IPS DF 6.9 (cell line): Measurements from ENCODE around the gene PRR5.

Experiments
- DNase-seq: peaks from one replicate; pipeline ENCODE4 v3.0.0-alpha.2; 2013; ENCODE audit warnings: low read depth, low spot score
- H3K27ac ChIP-seq: one replicate; pipeline ENCODE4 v1.5.1; 2013; ENCODE audit warnings: low read length, control low read depth
- H3K27me3 ChIP-seq: 2 replicates; pipeline ENCODE4 v1.6.1; 2013; ENCODE audit warnings: mild to moderate bottlenecking, low read length; ENCODE audit not compliant: control insufficient read depth, insufficient read depth
- H3K36me3 ChIP-seq: 2 replicates; pipeline ENCODE4 v1.6.1; 2013; ENCODE audit warnings: low read length; ENCODE audit not compliant: control insufficient read depth, insufficient read depth
- H3K4me1 ChIP-seq: 2 replicates; pipeline ENCODE4 v1.6.1; 2013; ENCODE audit warnings: low read length; ENCODE audit not compliant: control insufficient read depth, insufficient read depth
- H3K4me3 ChIP-seq: 2 replicates; pipeline ENCODE4 v1.5.1; 2013; ENCODE audit warnings: mild to moderate bottlenecking, low read length
- H3K9me3 ChIP-seq: 2 replicates; pipeline ENCODE4 v1.6.1; 2013; ENCODE audit warnings: low read length, inconsistent platforms; ENCODE audit not compliant: control insufficient read depth, insufficient read depth
- WGBS: extraction: QIAGEN DNeasy Blood & Tissue Kit; methylation state at CpG from one replicate; pipeline ENCODE4 v1.1.7; 2013; ENCODE audit warnings: mixed read lengths, missing lambda C conversion rate; ENCODE audit not compliant: insufficient read length, insufficient coverage; 5-methylcytosine and 5-hydroxymethylcytosine counted together

Gene PRR5

GRCh38 chr22:44665115-44665514 lies 36.9 kb upstream of the PRR5 start:
- WGBS, result no CpG with 5 or more reads among the region's 9 CpGs
- Histone ChIP-seq H3K27me3 (no peaks in the 10 kb centered on the region), H3K27ac (no peak overlapping the region), H3K4me3 (no peak overlapping the region), H3K4me1 (peaks cover 7% of the 10 kb centered on the region), H3K9me3 (no peaks in the 10 kb centered on the region), H3K36me3 (no peaks in the 10 kb centered on the region)
- DNase-seq, result no peak

GRCh38 chr22:44666207-44666585 lies 35.8 kb upstream of the PRR5 start:
- no peak for DNase-seq
- Histone ChIP-seq H3K4me3 (no peak overlapping the region), H3K9me3 (no peaks in the 10 kb centered on the region), H3K27ac (no peak overlapping the region), H3K36me3 (no peaks in the 10 kb centered on the region), H3K27me3 (no peaks in the 10 kb centered on the region), H3K4me1 (peaks cover 4% of the 10 kb centered on the region; the same call in 1 of the 2 replicates)
- no CpG with 5 or more reads among the region's 3 CpGs for WGBS

GRCh38 chr22:44667276-44667675 lies 34.7 kb upstream of the PRR5 start:
- H3K4me3 ChIP-seq, result no peak overlapping the region
- no peaks in the 10 kb centered on the region for H3K27me3 ChIP-seq
- no peaks in the 10 kb centered on the region for H3K36me3 ChIP-seq
- H3K27ac ChIP-seq, result no peak overlapping the region
- no peaks in the 10 kb centered on the region for H3K9me3 ChIP-seq
- WGBS, result no CpG with 5 or more reads among the region's 5 CpGs
- DNase-seq, result no peak
- no peaks in the 10 kb centered on the region for H3K4me1 ChIP-seq

- no peaks in the 10 kb centered on the region for H3K27me3 ChIP-seq
- WGBS, result no CpG with 5 or more reads among the region's 8 CpGs
Measured at GRCh38 chr22:44667829-44668189, 34.2 kb upstream of the PRR5 start.

GRCh38 chr22:44668190-44668885 lies 33.7 kb upstream of the PRR5 start:
- H3K36me3 ChIP-seq, result no peaks in the 10 kb centered on the region
- no peaks in the 10 kb centered on the region for H3K9me3 ChIP-seq
- no peaks in the 10 kb centered on the region for H3K27me3 ChIP-seq
- H3K4me1 ChIP-seq, result no peaks in the 10 kb centered on the region
- H3K27ac ChIP-seq, result no peak overlapping the region
- WGBS, result no CpG with 5 or more reads among the region's 87 CpGs
- DNase-seq, result no peak
- H3K4me3 ChIP-seq, result peak overlapping the region; percentile 73

More at GRCh38 chr22:44667829-44668189, 34.2 kb upstream of the PRR5 start:
- H3K27ac ChIP-seq, result no peak overlapping the region
- no peaks in the 10 kb centered on the region for H3K36me3 ChIP-seq
- no peaks in the 10 kb centered on the region for H3K9me3 ChIP-seq
- DNase-seq, result no peak
- peak overlapping the region; percentile 73; the same call in 1 of the 2 replicates for H3K4me3 ChIP-seq
- no peaks in the 10 kb centered on the region for H3K4me1 ChIP-seq

- no peaks in the 10 kb centered on the region for H3K4me1 ChIP-seq
- no peak for DNase-seq
- H3K9me3 ChIP-seq, result no peaks in the 10 kb centered on the region
- no peaks in the 10 kb centered on the region for H3K36me3 ChIP-seq
- H3K4me3 ChIP-seq, result peak overlapping the region; percentile 73
- no CpG with 5 or more reads among the region's 45 CpGs for WGBS
- no peak overlapping the region for H3K27ac ChIP-seq
- no peaks in the 10 kb centered on the region for H3K27me3 ChIP-seq
Measured at GRCh38 chr22:44668886-44669521, 33.0 kb upstream of the PRR5 start.

GRCh38 chr22:44669561-44669976 lies 32.4 kb upstream of the PRR5 start:
- Histone ChIP-seq H3K4me1 (no peaks in the 10 kb centered on the region), H3K27me3 (no peaks in the 10 kb centered on the region), H3K27ac (no peak overlapping the region), H3K36me3 (no peaks in the 10 kb centered on the region), H3K4me3 (no peak overlapping the region), H3K9me3 (no peaks in the 10 kb centered on the region)
- WGBS, result no CpG with 5 or more reads among the region's 9 CpGs
- no peak for DNase-seq

GRCh38 chr22:44670220-44670988 lies 31.6 kb upstream of the PRR5 start:
- Histone ChIP-seq H3K4me1 (no peaks in the 10 kb centered on the region), H3K27me3 (no peaks in the 10 kb centered on the region), H3K9me3 (no peaks in the 10 kb centered on the region), H3K36me3 (no peaks in the 10 kb centered on the region), H3K4me3 (no peak overlapping the region), H3K27ac (no peak overlapping the region)
- WGBS, result no CpG with 5 or more reads among the region's 20 CpGs
- no peak for DNase-seq

GRCh38 chr22:44671742-44672141 lies 30.3 kb upstream of the PRR5 start:
- no peaks in the 10 kb centered on the region for H3K36me3 ChIP-seq
- no peaks in the 10 kb centered on the region for H3K27me3 ChIP-seq
- H3K4me1 ChIP-seq, result peaks cover 2% of the 10 kb centered on the region; the same call in 1 of the 2 replicates
- no CpG with 5 or more reads among the region's 5 CpGs for WGBS
- no peaks in the 10 kb centered on the region for H3K9me3 ChIP-seq
- H3K27ac ChIP-seq, result no peak overlapping the region
- no peak overlapping the region for H3K4me3 ChIP-seq
- DNase-seq, result no peak

GRCh38 chr22:44672632-44673031 lies 29.4 kb upstream of the PRR5 start:
- DNase-seq, result no peak
- no CpG with 5 or more reads among the region's 8 CpGs for WGBS
- no peaks in the 10 kb centered on the region for H3K27me3 ChIP-seq
- H3K4me3 ChIP-seq, result no peak overlapping the region
- H3K9me3 ChIP-seq, result no peaks in the 10 kb centered on the region
- H3K4me1 ChIP-seq, result peaks cover 6% of the 10 kb centered on the region
- no peaks in the 10 kb centered on the region for H3K36me3 ChIP-seq
- no peak overlapping the region for H3K27ac ChIP-seq
